Activated CD4-positive, alpha-beta T cell treated with anti-CD3 and anti-CD28 coated beads, Interleukin-2, amount 10 ng/mL, durations not matched to agents 7 days and 5 days (primary cell): ENCODE measurements around the gene CLUH. TPM values are rescaled to one million over a fixed set of nuclear protein-coding genes. Genes with fewer than 3 reads are reported as not detected.

Experiments used
- CTCF ChIA-PET: fragments of 350-600 bp; sonication (Branson Sonifier 250); formaldehyde crosslinking; loops from one replicate; lab custom pipeline; 2021; ENCODE audit warnings: antibody characterized with exemption; lab: Charles Lee
- POLR2A ChIA-PET: fragments of 350-600 bp; sonication (Branson Sonifier 250); formaldehyde crosslinking; loops from one replicate; lab custom pipeline; 2021; ENCODE audit warnings: antibody characterized with exemption; lab: Charles Lee
- DNase-seq: peaks from one replicate; pipeline ENCODE4 v3.0.0-alpha.2; 2020
- H3K27ac Mint-ChIP-seq: one replicate; pipeline ENCODE4 v1.8.0; 2021; ENCODE audit warnings: mild to moderate bottlenecking, moderate library complexity, mixed read lengths
- H3K27me3 Mint-ChIP-seq: one replicate; pipeline ENCODE4 v1.8.0; 2021; ENCODE audit warnings: mixed read lengths
- H3K36me3 Mint-ChIP-seq: one replicate; pipeline ENCODE4 v1.8.0; 2021; ENCODE audit warnings: low read depth, mixed read lengths
- H3K4me1 Mint-ChIP-seq: one replicate; pipeline ENCODE4 v1.8.0; 2021; ENCODE audit warnings: mixed read lengths
- H3K4me3 Mint-ChIP-seq: one replicate; pipeline ENCODE4 v1.8.0; 2021; ENCODE audit warnings: mild to moderate bottlenecking, moderate library complexity, mixed read lengths
- H3K9me3 Mint-ChIP-seq: one replicate; pipeline ENCODE4 v1.8.0; 2021; ENCODE audit warnings: mixed read lengths
- microRNA-seq: library from miRNA; unstranded; fragments of <30 nt; microRNA quantifications from one replicate; pipeline ENCODE4 v1.2.0, GENCODE V29; 2021; ENCODE audit warnings: borderline microRNAs expressed, borderline replicate concordance
- total RNA-seq, 2 experiments: library from RNA; stranded (reverse); gene quantifications; one replicate each; pipeline ENCODE4 v1.2.3, GENCODE V29; 2021

The CLUH gene
- total RNA-seq, 2 experiments from 2014 or later: 44.8 to 55.9 TPM

- peak overlapping the region; percentile 19 for H3K27ac Mint-ChIP-seq
- CTCF ChIA-PET: interaction anchor here (0.6 kb wide), 1 partner anchor 1369 kb away, joined by 3 read pairs; no protein-coding TSS in a partner anchor
- no peak overlapping the region for H3K4me3 Mint-ChIP-seq
- POLR2A ChIA-PET: no interaction called here
- DNase-seq: no peak
- H3K9me3 Mint-ChIP-seq: peaks cover 10% of the 10 kb centered on the region
- H3K4me1 Mint-ChIP-seq: peaks cover 6% of the 10 kb centered on the region
- H3K27me3 Mint-ChIP-seq: no peaks in the 10 kb centered on the region
- H3K36me3 Mint-ChIP-seq: peaks cover 47% of the 10 kb centered on the region
Observed at GRCh38 chr17:2649191-2649590, 62.4 kb downstream of the CLUH start.

GRCh38 chr17:2647957-2648356 is 63.6 kb downstream of the CLUH start:
- Mint-ChIP-seq H3K27ac (no peak overlapping the region), H3K9me3 (peaks cover 10% of the 10 kb centered on the region), H3K4me1 (peaks cover 5% of the 10 kb centered on the region), H3K27me3 (no peaks in the 10 kb centered on the region), H3K36me3 (peaks cover 47% of the 10 kb centered on the region), H3K4me3 (no peak overlapping the region)
- no peak for DNase-seq
- ChIA-PET CTCF (no interaction called here), POLR2A (no interaction called here)

- Mint-ChIP-seq H3K27ac (no peak overlapping the region), H3K27me3 (no peaks in the 10 kb centered on the region), H3K9me3 (no peaks in the 10 kb centered on the region), H3K4me3 (no peak overlapping the region), H3K36me3 (peaks cover 51% of the 10 kb centered on the region), H3K4me1 (peaks cover 1% of the 10 kb centered on the region)
- ChIA-PET POLR2A (no interaction called here), CTCF (no interaction called here)
- no peak for DNase-seq
Observed at GRCh38 chr17:2644971-2645370, 66.6 kb downstream of the CLUH start.

Small RNA genes within 50 kb of the gene (microRNA-seq; reads per million reads assigned to microRNA genes)
- gene MIR1253 (not detected), gene MIR6776 (not detected)

Other genes with a start within 250 kb of the CLUH start
- 10 to 100 TPM; 27.8 to 29.9 TPM for gene METTL16, start 199.9 kb downstream of the CLUH start, total RNA-seq
- 100 to 1,000 TPM; 165 to 169 TPM for gene PAFAH1B1, start 118.1 kb downstream of the CLUH start, total RNA-seq
- under 1 TPM in 1 of 2 experiments, not detected in 1; 0.08 TPM for gene CCDC92B, start 37.9 kb upstream of the CLUH start, total RNA-seq
- 10 to 100 TPM; 27.8 to 37.3 TPM for gene RAP1GAP2, start 84.7 kb upstream of the CLUH start, total RNA-seq